HG03565 (cell line): ENCODE results near the gene ABCA13.
A peak's percentile ranks its signal among the peaks of the same experiment; 100 is the strongest.

Experiments used
- ATAC-seq: cut with Tn5 transposase; IDR thresholded peaks from one replicate; pipeline ENCODE4 v1.9.1; 2021; ENCODE audit warnings: mild to moderate bottlenecking, moderate library complexity; ENCODE audit not compliant: unreplicated experiment

The ABCA13 gene

DNA sequence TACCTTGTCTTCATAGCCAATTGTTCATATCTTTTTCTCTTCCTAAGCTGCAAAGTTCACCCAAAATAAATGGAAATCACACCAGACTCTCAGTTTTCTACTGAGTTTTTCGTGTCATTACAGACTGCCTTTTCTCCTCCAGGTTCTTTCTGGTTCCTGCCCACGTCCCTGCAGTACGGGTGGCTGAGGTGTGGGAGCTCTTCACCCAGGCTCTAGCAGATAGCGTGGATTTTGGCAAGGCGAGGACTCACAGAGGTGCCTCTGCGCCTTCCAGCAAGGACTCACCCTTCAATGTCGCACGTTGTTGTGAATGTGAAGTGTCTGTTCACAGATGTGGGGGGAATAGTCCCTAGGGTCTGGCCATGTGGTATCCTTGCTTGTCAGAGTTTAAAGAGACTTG lies 71.6 kb downstream of the ABCA13 start:
- no peak for ATAC-seq

DNA sequence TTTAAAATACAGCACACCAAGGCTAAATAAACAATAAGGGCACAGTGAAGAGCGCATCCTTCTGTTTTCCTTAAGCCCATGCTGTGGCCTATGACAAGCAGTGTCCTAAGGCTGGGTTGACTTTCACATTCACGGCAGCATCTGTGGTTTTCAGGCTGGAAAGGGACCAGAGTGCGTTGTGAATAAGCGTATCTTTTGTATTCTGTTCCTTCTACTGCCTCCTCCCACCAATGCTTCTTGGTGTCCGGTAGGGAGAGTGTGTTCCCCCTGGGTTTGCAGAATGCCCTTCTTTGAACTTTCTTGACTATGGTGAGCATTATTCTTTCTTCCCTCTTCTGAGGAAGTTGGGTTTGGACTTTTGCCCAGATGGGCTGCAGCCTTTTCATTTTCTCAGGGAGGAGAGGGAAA lies 73.6 kb downstream of the ABCA13 start:
- no peak for ATAC-seq

DNA sequence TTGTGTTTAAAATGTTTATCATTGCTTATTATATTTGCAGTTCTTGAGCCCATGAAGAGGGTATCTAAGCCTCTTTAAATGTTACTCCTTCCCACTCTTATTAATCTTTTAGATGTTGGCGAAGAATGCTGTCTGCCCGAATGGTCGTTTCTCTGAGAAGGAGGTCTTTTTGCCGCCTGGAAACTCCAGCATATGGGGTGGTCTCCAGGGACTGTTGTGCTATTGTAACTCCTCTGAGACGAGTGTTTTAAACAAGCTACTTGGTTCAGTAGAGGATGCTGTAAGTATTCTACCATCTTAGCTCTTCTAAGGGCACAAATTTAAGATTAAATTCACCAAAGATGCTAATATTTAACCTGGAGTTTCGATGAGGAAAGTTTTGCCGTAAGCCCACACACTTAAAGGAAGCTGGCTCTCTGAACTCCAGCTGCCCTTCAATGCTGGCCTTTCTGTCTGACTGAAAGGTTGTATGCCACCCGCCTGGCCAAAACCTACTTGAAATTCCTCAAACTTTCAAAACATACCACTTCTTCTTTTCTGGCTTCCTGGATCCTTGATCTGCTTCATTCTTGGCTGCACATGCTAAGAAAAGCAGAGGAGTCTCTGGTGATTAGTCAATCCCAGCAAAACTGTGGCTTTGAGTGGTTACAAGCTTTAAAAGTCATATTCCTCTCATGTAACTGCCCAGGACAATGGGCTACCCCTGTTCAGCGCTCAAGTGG lies 74.7 kb downstream of the ABCA13 start:
- peak; percentile 80 for ATAC-seq

DNA sequence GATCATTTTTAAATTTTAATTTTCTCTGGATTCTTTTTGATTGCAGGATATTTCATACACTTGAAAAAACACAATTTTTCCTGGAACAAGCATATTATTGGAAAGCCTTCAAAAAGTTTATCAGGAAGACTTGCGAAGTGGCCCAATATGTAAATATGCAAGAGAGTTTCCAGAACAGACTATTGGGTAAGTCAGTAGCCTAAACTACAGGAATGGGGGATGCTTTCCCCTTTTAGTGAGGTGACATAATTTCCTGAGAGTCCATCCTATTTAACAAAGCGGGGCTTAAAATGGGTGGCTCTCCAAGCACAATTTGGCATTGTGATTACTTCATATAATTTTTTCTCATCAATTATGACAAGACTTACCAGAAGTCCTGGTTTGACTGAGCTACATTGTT lies 77.9 kb downstream of the ABCA13 start:
- no peak for ATAC-seq

DNA sequence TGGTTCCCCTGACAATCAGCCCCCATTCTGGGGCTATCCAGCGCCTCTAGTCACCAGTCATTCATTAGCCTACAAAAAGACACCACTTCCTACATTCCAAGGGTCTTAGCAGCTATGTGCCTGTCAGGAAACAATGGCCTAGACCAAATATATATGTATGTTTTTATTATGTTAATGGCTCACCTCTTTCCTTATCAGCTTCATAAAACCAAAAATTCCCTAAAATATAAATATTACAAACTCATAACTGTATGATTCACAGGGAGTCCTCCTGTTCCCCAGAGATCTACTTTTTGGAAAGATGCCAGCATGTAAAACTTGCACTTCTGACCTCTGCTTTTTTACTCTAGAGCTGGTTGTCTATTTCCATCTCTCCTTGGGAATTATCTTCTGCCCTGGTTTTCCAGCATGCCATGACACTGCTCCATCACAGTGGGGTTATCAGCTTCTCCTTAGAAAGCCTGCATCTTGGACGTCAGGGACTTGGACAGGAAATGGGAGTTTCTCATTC lies 79.2 kb downstream of the ABCA13 start:
- ATAC-seq = no peak

DNA sequence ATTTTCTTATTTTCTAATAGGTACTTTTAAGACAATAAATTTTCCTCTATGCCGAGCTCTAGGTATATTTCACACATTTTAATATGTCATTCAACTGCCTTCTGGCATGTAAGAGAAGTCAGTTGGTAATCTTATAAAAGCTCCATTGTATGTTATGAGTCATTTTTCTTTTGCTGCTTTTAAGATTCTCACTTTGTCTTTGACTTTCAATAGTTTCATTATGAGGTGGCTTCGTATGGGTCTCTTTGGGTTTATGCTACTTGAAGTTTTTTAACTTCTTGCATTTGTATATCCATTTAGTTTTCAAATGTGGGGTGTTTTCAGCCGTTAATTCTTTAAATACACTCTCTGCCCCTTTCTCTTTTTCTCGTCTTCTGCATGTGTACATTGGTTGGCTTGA lies 80.5 kb downstream of the ABCA13 start:
- ATAC-seq = peak; percentile 95

DNA sequence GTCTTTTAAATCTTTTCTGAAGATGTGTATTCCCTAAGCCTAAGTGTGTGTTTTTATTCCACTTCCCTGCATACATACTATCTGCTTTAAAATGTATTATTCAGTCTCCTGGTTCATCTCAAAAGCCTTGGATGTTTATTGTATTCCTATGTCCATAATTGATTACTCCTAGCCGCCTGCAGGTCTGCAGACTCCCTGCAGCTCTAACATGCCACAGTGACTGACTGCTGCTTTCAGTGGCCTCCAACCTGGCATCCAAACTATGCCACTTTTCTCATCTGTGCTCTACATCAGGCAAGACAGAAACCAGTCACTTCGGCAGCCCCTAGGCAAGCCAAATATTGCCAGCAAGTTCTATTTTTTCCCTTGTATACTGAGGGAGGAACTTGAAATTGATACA lies 81.7 kb downstream of the ABCA13 start:
- no peak for ATAC-seq

DNA sequence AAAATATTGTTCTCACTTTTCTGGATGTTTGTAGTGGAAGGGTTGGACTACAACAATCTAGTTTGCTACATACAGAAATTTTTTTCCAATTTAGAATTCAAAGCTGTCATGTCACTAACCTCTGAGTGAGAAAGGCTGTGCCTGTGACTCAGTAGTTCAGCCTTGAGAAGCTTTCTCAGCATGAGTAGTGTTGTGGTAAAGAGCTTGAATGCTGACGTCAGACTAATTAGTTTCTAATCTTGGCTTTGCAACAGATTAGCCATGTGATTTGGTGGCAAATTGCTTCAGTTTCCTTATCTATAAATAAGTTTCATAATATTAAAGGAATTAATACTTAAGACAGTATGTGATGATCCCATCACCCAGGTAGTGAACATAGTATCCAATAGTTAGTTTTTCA lies 83.8 kb downstream of the ABCA13 start:
- ATAC-seq = peak; percentile 39

DNA sequence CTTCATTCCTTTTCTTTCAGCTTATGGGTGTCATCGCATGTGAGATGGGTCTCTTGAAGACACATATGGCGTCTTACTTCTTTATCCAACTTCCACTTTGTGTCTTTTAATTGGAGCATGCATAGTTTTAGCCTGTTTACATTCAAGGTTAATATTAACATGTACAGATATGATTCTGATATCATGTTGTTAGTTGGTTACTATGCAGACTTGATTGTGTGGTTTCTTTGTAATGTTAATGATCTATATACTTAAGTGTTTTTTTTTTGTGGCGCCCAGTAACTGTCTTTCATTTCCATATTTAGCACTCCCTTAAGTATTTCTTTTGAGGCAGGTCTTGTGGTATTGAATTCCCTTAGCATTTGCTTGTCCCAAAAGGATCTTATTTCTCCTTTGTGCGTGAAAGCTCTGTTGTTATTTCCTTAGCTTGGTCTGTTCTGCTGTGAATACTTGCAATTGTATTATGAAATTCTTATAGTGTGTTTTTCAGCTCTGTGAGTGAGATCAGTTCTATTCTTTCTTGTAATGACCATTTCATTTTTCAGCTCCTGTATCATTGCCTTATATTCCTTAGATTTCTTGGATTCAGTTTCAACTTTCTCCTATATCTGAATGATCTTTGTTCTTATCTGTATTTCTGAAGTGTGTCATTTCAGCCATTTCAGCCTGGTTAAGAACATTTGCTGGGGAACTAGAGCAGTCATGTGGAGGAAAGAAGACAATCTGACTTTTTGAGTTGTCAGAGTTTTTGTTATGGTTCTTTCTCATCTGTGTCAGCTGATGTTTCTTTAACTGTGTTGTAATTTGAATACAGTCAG lies 88.4 kb downstream of the ABCA13 start:
- ATAC-seq = no peak

DNA sequence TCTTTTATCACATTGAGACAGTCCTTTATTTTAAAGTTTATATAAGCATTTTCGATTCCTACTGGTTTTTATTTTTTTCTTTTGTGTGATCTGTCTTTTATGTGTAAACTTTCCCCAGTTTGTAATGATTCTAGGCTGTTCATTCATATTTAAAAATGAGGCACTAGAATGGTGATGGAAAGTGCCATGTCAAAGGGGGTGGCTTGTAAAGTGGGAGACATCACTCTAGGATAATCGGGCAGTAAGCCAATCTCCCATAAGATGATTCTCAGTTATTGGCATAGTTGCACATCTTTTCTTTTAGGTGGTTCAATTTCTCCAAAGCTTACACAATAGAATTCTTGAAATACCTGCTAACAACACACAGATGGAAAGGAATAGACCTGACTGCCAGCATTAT lies 90.4 kb downstream of the ABCA13 start:
- no peak for ATAC-seq

DNA sequence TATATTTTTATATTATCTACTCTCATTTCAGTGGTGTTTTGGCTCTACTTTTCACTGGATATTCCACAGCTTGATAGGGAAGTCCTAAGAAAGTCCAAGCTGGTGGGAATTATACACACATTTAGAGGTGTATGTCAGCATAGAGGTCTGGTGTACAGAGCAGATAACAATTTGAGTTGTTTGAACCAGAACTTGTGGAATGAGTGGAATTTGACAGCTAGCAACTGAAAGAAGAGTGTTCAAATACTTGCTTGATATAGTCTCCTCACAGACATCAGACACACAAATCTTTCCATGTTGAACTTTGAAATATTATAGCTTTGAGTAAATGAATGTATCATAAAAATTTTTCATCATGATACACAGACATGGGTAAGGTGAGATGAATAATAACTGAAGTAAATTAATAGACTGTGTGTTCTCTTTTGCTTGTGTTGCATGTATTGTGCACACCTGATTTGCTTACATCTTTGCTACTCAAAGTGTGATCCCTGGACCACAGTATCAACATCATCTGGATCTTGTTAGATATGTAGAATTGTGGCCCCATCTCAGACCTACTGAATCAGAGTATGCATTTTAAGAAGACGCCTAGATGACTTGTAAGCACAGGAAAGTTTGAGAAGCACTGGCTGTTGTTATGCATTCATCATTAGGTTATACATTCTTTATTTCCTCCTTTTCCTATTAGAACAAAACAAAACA lies 91.5 kb downstream of the ABCA13 start:
- ATAC-seq = no peak

DNA sequence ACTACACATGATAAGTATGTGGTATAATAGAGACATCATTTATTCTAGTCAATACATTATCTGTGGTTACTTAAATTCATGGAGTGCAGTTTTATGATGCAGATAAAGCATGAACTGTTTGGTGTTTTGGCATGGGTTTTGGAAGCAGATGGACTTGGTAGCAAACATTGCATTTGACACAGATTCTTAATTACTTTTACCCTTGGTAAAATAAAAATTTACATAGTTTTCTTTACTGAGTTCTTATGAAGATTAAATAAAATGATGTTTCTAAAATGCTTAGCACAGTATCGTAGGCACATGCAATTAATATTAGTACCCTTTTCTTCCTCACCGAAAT lies 92.0 kb downstream of the ABCA13 start:
- no peak for ATAC-seq

DNA sequence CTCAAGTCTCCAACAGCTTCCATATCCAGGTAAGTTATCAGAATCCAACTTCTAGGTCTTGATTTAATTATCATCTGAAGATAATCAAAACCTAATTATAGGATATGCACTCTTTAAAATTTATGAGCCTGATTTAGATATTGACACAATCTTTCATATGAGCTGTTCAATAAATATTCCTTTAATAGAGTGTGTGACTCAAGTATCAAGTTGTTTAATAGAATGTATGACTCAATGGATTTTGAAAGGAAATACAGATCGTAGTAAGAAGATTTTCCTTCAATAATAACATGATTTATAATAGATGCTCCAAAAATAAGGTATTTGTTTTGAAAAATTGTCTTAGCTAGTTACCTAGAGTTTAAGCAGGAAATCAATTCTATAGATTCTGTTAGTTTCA lies 97.8 kb downstream of the ABCA13 start:
- no peak for ATAC-seq

DNA sequence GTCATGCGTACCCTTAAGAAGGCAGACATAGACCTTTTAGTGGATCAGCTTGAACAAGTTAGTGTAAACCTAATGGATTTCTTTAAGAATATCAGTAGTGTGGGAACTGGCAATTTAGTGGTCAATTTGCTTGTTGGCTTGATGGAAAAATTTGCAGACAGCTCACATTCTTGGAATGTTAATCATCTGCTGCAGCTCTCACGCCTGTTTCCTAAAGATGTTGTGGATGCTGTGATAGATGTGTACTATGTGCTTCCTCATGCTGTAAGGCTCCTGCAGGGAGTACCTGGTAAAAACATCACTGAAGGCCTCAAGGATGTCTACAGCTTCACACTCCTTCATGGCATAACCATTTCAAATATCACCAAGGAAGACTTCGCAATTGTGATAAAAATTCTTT lies 103.4 kb downstream of the ABCA13 start:
- no peak for ATAC-seq

DNA sequence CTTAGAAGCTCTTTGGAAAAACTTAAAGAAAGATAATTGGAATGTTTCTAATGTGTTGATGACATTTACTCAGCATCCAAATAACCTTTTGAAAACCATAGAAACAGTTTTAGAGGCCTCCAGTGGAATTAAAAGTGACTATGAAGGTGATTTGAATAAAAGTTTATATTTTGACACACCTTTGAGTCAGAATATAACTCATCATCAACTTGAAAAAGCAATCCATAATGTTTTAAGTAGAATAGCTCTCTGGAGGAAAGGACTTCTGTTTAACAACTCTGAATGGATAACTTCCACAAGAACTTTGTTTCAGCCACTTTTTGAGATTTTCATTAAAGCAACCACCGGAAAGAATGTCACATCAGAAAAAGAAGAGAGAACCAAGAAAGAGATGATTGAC lies 108.2 kb downstream of the ABCA13 start:
- no peak for ATAC-seq

DNA sequence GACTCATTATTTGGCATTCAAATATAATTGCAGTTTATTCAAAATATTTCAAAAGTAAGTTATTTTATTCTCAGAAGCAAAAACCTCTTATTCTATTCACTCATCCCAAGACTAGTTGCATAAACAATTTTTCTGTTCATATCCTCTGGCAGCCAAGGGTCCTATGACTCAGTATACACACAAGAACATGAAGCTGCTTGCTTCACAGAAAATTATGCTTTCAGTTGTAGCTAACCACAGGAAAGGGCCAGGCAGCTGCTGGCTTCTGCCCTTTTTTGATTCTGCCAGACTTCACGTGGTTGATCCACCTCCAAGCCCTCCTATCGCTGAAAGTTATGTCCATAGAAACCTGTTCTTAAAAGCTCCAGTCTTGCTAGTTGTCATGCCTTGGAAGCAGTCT lies 108.8 kb downstream of the ABCA13 start:
- ATAC-seq = no peak

DNA sequence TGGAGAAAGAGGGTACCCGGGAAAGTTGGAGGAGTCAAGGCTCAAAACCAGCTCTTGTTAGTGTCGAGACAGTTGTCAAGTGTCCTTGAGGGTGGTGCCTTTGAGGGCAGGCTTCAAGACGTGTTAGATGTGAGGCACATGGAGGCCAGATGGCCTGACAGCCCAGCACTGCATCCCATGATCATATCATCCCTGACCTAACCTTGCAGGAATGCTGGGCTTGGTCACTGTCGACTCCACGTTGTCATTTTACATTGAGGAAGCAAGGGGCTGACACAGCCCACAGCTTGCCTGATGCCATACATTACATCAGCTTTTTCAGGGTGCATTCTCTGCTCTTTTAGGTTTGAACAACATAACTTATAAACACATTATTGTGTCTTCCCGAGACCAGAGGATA lies 114.1 kb downstream of the ABCA13 start:
- no peak for ATAC-seq

DNA sequence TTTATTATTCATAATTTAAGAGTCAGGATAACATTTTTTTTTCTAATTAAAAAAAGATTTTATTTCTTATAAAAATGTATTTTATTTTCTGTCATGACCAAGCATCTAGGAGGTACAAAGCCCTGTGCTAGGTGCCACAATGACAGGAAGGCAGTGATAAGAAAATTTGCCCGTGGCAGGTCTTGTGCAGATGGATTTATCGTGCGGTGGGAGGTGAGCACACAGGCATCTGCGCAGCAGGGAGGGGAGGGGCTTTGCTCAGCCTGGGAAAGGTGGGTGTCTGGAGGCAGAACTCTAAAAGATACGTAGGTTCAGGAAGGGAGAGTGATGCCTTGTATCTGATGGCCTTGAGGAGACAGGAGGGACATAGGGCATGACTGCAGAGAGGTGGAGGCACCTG lies 115.6 kb downstream of the ABCA13 start:
- ATAC-seq = no peak

DNA sequence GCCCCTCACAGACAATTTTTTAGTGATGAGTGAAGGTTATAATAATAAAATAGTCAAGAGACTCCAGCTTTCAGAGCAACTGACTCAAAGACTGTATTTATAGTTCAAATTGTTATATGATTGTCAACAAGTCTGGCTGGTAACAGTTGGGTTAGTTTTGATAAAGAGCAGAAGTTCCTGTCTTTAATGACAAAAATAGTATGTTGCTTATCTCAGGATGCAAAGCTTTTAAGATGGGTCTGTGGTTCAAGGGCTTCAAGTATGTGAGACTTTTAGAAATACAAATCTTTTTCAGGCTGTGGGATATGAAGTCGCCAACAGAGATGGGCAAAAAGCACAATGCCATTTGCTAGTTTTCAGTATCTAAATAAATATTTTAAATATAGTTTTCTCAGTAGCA lies 118.4 kb downstream of the ABCA13 start:
- ATAC-seq = no peak

DNA sequence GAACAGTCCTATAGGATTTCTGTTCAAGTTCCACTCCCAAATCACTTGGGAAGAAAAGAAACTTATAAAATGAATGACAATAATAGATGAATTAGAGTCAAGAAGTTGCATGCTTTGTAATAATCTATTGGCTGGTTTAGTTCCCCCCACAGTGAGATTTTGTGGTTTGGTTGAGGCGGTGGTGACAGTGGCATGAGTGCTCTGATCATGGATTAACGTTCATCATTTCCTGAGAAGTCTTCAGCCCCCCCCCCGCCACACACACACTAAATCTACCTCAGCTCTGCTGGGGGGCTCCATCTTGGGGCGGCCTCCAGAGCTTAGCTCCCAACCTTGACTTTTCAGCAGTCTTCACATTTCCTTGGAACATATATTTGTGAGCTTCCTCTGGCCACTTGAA lies 121.7 kb downstream of the ABCA13 start:
- no peak for ATAC-seq

DNA sequence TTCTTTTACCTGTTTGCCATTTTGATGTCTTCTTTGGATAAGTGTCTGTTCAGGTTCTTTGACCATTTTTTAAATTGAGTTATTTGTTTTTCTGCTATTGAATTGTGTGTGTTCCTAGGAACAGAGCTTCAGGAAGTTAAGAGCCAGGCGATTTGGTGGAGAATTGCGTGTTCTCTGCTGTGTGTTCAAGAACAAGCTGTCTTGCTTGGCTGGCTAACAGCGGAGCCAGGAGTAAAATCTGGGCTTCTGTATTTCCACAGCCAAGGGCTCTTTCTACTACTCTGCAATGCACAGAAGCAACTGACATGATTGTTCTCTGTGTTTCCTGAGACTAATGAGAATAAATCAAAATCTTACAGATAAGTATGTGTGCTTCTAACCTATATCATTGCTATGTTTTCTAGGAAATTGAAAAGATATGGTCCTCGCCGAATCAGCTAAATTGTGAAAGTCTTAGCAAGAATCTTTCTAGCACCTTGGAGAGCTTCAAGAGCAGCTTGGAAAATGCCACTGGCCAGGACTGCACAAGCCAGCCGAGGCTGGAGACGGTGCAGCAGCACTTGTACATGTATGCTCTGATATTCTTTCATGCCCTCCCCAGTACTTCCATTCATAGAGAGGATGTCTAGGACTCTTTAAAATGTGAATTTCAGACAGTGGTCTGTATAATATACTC lies 124.2 kb downstream of the ABCA13 start:
- ATAC-seq = no peak
